K562 (cell line): ENCODE results near the gene MTPN. TPM values are rescaled to one million over a fixed set of nuclear protein-coding genes. Genes with fewer than 3 reads are reported as not detected.

Experiments used
- AFF4 ChIP-seq: sonication (generic); formaldehyde crosslinking; IDR thresholded peaks from 2 replicates; pipeline ENCODE4 v1.8.0; 2023; ENCODE audit warnings: mild to moderate bottlenecking, missing genetic modification reagents
- ATF4 ChIP-seq: fragments of 450-650 bp; formaldehyde crosslinking; IDR thresholded peaks from 2 replicates; pipeline ENCODE4 v1.4.0; 2022; ENCODE audit warnings: mild to moderate bottlenecking, moderate library complexity
- BRF2 ChIP-seq: IDR thresholded peaks from 3 replicates; pipeline ENCODE4 v1.6.1; 2011; ENCODE audit warnings: borderline replicate concordance, mild to moderate bottlenecking; ENCODE audit not compliant: insufficient read length, insufficient read depth
- CBFA2T2 ChIP-seq: fragments of 450-650 bp; conservative IDR thresholded peaks from 2 replicates; pipeline ENCODE4 v1.6.1; 2017; ENCODE audit warnings: mild to moderate bottlenecking
- DACH1 ChIP-seq: fragments of 450-650 bp; IDR thresholded peaks from 2 replicates; pipeline ENCODE4 v1.6.1; 2018; ENCODE audit not compliant: partially characterized antibody
- FOXA3 ChIP-seq, 2 experiments: fragments of 450-650 bp in 1 of 2; sonication (generic) in 1 of 2; formaldehyde crosslinking; IDR thresholded peaks in 1 of 2; conservative IDR thresholded peaks in 1 of 2; 2 replicates each; pipeline versions ENCODE4 v1.4.0 to v1.8.0; 2020 to 2022; ENCODE audit warnings: mild to moderate bottlenecking in 2 of 2, missing genetic modification reagents in 1 of 2
- FOXK2 ChIP-seq, 2 experiments: fragments of 450-650 bp; IDR thresholded peaks in 1 of 2; conservative IDR thresholded peaks in 1 of 2; 2 replicates each; pipeline ENCODE4 v1.6.1; 2016; ENCODE audit warnings: low read depth in 2 of 2, mild to moderate bottlenecking in 1 of 2
- GTF2E2 ChIP-seq: fragments of 200-800 bp; sonication (Bioruptor generic); IDR thresholded peaks from 2 replicates; pipeline ENCODE4 v1.6.1; 2016; ENCODE audit warnings: missing genetic modification characterization, missing compliant biosample characterization
- HOMEZ ChIP-seq: fragments of 250-450 bp; sonication (Bioruptor Pico); IDR thresholded peaks from 2 replicates; pipeline ENCODE4 v1.4.0; 2020; ENCODE audit warnings: mild to moderate bottlenecking, moderate library complexity
- KLF13 ChIP-seq: fragments of 450-650 bp; IDR thresholded peaks from 2 replicates; pipeline ENCODE4 v1.6.1; 2016; ENCODE audit warnings: missing genetic modification characterization, low read depth, mild to moderate bottlenecking, missing compliant biosample characterization, moderate library complexity, borderline replicate concordance
- L3MBTL2 ChIP-seq: fragments of 450-650 bp; IDR thresholded peaks from 2 replicates; pipeline ENCODE4 v1.6.1; 2016; ENCODE audit warnings: mild to moderate bottlenecking, moderate library complexity
- RCOR1 ChIP-seq, 2 experiments: IDR thresholded peaks; 2 replicates each; pipeline ENCODE4 v1.6.1; 2012; ENCODE audit warnings: low read depth in 2 of 2, low read length in 2 of 2, borderline replicate concordance in 1 of 2, improper control_type of control experiment in 1 of 2
- ZC3H11A ChIP-seq: IDR thresholded peaks from 2 replicates; pipeline ENCODE4 v1.6.1; 2012; ENCODE audit warnings: low read depth, low read length, improper control_type of control experiment
- ZFP30 ChIP-seq: fragments of 250-450 bp; sonication (Bioruptor Pico); IDR thresholded peaks from 2 replicates; pipeline ENCODE4 v1.8.0; 2022; ENCODE audit warnings: moderate library complexity, mild to moderate bottlenecking, inconsistent platforms, borderline replicate concordance
- ZNF311 ChIP-seq: fragments of 250-450 bp; sonication (Bioruptor Pico); IDR thresholded peaks from 2 replicates; pipeline ENCODE4 v1.4.0; 2020; ENCODE audit warnings: mild to moderate bottlenecking, moderate library complexity
- ZNF316 ChIP-seq: fragments of 450-650 bp; IDR thresholded peaks from 2 replicates; pipeline ENCODE4 v1.6.1; 2016
- ZNF778 ChIP-seq: fragments of 450-650 bp; formaldehyde crosslinking; IDR thresholded peaks from 2 replicates; pipeline ENCODE4 v1.4.0; 2020; ENCODE audit warnings: mild to moderate bottlenecking, moderate library complexity
- polyA plus RNA-seq, 8 experiments: library from polyadenylated mRNA; depleted of rRNA in 4 of 8; stranded (reverse) in 5 of 8; unstranded in 3 of 8; fragments of >200 nt; fragmentation: Nextera tagmentation in 2 of 8; fragmentation: Illumina TruSeq in 1 of 8; extraction: Ambion mirVana in 2 of 8; extraction: Trizol in 1 of 8; gene quantifications; 2 replicates each; pipeline versions ENCODE4 v1.2.1 to v1.2.3, GENCODE V29; 2011 to 2014; ENCODE audit warnings: inconsistent platforms in 1 of 8, missing spikeins in 1 of 8
- total RNA-seq, 7 experiments: library from RNA; depleted of rRNA in 6 of 7; stranded (reverse); fragments of >200 nt in 6 of 7; fragmentation: Illumina TruSeq in 2 of 7; extraction: Trizol in 2 of 7; gene quantifications; 2 replicates each; pipeline versions ENCODE4 v1.2.1 to v1.2.3, GENCODE V29; 2011 to 2021; ENCODE audit warnings: low replicate concordance in 1 of 7

MTPN gene
- total and polyA plus RNA-seq, 9 of the 15 experiments (the other 6 are each of a cell fraction or from before 2014, with no cell fraction given), result 68.5 to 261 (median 156) TPM

- no peak for TF ChIP-seq BRF2
- no peak for TF ChIP-seq AFF4 (CRISPR knock-in tag)
- TF ChIP-seq ZNF778 (CRISPR knock-in tag), result no peak
- no peak for TF ChIP-seq FOXA3 (CRISPR knock-in tag; conservative IDR thresholded peaks at IDR 0.05 in 1 of 2, IDR thresholded peaks at IDR 0.05 in 1 of 2)
- TF ChIP-seq KLF13 (tag), result no peak
- no peak for TF ChIP-seq ZFP30 (CRISPR knock-in tag)
- TF ChIP-seq CBFA2T2, result no peak
- TF ChIP-seq HOMEZ (CRISPR knock-in tag), result no peak
- peak; percentile 52; the same call in 1 of the 2 replicates for TF ChIP-seq ZNF316
- no peak for TF ChIP-seq L3MBTL2
- TF ChIP-seq ZNF311, result peak; percentile 93
- no peak for TF ChIP-seq DACH1
- TF ChIP-seq RCOR1 (IDR thresholded peaks at IDR 0.05; ENCODE audit: borderline replicate concordance in 1 of 2, low read depth in 2 of 2, low read length in 2 of 2), result no peak
- no peak; the same call in 1 of the 2 replicates for TF ChIP-seq ATF4 (CRISPR knock-in tag)
- TF ChIP-seq FOXK2 (conservative IDR thresholded peaks at IDR 0.05 in 1 of 2, IDR thresholded peaks at IDR 0.05 in 1 of 2; ENCODE audit: low read depth in 2 of 2), result no peak
- no peak for TF ChIP-seq ZC3H11A
- TF ChIP-seq GTF2E2 (tag), result peak; percentile 83
These were observed 36.8 kb downstream of the MTPN start (continued) for GRCh38 chr7:135940077-135941075.
